OCI-LY3 (cell line): ENCODE results near the gene ALPK1.

Source experiments
- EZH2phosphoT487 ChIP-seq: fragments of 200-600 bp; shearing (Covaris generic); IDR thresholded peaks from 2 replicates; pipeline ENCODE4 v1.6.1; 2018; ENCODE audit warnings: antibody characterized with exemption, mixed run types, low read depth
- TF ChIP-seq, protein P1 (sequence below): fragments of 200-600, 300-600 bp; sonication (generic); IDR thresholded peaks from 2 replicates; pipeline ENCODE4 v1.5.1; 2014; ENCODE audit warnings: antibody characterized with exemption, low read length, low read depth

DNA sequence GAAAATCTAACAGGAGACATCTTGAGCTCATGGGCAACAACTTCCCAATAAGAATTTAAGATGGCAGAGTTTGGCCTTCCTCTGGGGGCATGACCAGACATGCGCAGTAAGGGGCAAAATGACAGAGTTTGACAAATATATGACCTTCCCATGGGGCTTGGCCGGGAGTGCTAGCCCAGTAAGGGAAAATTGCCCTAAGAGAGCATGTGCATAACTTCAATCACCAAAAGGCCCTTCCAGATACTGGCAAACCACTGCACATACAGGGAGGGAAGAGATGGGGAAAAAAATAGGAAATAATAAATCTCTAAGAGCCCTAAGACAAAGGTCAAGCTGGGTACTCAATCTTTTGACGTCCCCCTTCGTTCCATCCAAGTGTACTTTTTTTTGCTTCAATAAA is 24.9 kb upstream of the ALPK1 start:
- TF ChIP-seq, protein P1, sequence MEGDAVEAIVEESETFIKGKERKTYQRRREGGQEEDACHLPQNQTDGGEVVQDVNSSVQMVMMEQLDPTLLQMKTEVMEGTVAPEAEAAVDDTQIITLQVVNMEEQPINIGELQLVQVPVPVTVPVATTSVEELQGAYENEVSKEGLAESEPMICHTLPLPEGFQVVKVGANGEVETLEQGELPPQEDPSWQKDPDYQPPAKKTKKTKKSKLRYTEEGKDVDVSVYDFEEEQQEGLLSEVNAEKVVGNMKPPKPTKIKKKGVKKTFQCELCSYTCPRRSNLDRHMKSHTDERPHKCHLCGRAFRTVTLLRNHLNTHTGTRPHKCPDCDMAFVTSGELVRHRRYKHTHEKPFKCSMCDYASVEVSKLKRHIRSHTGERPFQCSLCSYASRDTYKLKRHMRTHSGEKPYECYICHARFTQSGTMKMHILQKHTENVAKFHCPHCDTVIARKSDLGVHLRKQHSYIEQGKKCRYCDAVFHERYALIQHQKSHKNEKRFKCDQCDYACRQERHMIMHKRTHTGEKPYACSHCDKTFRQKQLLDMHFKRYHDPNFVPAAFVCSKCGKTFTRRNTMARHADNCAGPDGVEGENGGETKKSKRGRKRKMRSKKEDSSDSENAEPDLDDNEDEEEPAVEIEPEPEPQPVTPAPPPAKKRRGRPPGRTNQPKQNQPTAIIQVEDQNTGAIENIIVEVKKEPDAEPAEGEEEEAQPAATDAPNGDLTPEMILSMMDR, result no peak
- no peak for TF ChIP-seq EZH2phosphoT487
